Tibial artery (tissue), 4 donors: ENCODE measurements around the gene HTR4.

ENCODE experiments used
- DNase-seq, 2 donors: peaks; one replicate each; pipeline ENCODE4 v3.0.0-alpha.2; 2019
- H3K27ac ChIP-seq, 2 donors: fragments of 200-600 bp; sonication (generic) in 1 of 2; 1 replicate in 1 of 2; 2 replicates in 1 of 2; pipeline ENCODE4 v1.5.1; 2018 to 2019; ENCODE audit warnings: mild to moderate bottlenecking in 1 of 2
- H3K27me3 ChIP-seq, 2 donors: fragments of 200-600 bp; sonication (generic) in 1 of 2; one replicate each; pipeline versions ENCODE4 v1.5.1 to v1.6.0; 2016 to 2019
- H3K36me3 ChIP-seq, 3 donors: fragments of 200-600 bp; sonication (generic) in 2 of 3; one replicate each; pipeline ENCODE4 v1.5.1; 2016 to 2019; ENCODE audit warnings: mild to moderate bottlenecking in 2 of 3
- H3K4me1 ChIP-seq, 4 donors: fragments of 200-600 bp; sonication (generic) in 2 of 4; 1 replicate in 3 of 4; 2 replicates in 1 of 4; pipeline ENCODE4 v1.5.1; 2016 to 2019
- H3K4me3 ChIP-seq, 2 donors: fragments of 200-600 bp; sonication (generic) in 1 of 2; 1 replicate in 1 of 2; 2 replicates in 1 of 2; pipeline ENCODE4 v1.5.1; 2018 to 2019; ENCODE audit warnings: mild to moderate bottlenecking in 2 of 2
- H3K9me3 ChIP-seq, 3 donors: fragments of 200-600 bp; sonication (generic) in 1 of 3; one replicate each; pipeline ENCODE4 v1.5.1; 2016 to 2019
- CTCF ChIP-seq, 2 experiments: fragments of 200-600 bp in 1 of 2; fragments of 450-650 bp in 1 of 2; IDR thresholded peaks; one replicate each; pipeline ENCODE4 v1.5.1; 2017 to 2019; ENCODE audit warnings: antibody characterized with exemption in 2 of 2, mild to moderate bottlenecking in 1 of 2, moderate library complexity in 1 of 2
- intact Hi-C: fragments of 100-400 bp; cut with DNase I; formaldehyde crosslinking; loops from one replicate; pipeline ENCODE4 v1.15.0; 2023; ENCODE audit warnings: low total_unique reads

HTR4 gene

GRCh38 chr5:148606296-148606695 is 48.0 kb downstream of the HTR4 start:
- Histone ChIP-seq H3K27me3 (no peaks in the 10 kb centered on the region), H3K4me1 (no peaks in the 10 kb centered on the region), H3K27ac (no peak overlapping the region), H3K9me3 (no peaks in the 10 kb centered on the region), H3K36me3 (no peaks in the 10 kb centered on the region), H3K4me3 (no peak overlapping the region)
- TF ChIP-seq CTCF (IDR thresholded peaks at IDR 0.05): no peak
- DNase-seq: no peak
- intact Hi-C loops: no loop called here

DNA sequence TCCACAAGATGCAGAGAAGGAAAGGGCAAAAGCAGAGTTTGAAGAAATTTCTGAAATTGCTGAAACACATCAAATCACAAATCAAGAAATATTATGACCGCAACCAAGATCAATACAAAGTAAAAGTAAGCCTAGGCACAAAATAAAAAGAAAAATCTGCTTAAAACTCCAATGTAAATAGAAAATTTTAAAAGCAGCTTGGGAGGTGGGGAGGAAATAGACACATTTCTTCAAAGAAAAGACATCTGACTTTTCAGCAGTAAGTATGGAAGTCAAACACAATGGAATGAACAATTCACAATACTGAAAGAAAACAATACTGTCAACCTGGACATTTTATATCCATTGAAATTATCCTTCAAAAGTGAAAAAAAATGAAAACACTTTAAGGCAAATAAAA is 55.1 kb downstream of the HTR4 start:
- intact Hi-C loops: no loop called here
- Histone ChIP-seq H3K27me3 (no peaks in the 10 kb centered on the region), H3K4me3 (no peak overlapping the region), H3K36me3 (no peaks in the 10 kb centered on the region), H3K9me3 (peaks cover 0 to 5% (median 0%) of the 10 kb centered on the region in 3 donors), H3K4me1 (no peaks in the 10 kb centered on the region), H3K27ac (no peak overlapping the region)
- no peak for DNase-seq
- TF ChIP-seq CTCF (IDR thresholded peaks at IDR 0.05): no peak

GRCh38 chr5:148595697-148596096 is 58.6 kb downstream of the HTR4 start:
- DNase-seq: no peak
- intact Hi-C loops: no loop called here
- Histone ChIP-seq H3K27me3 (no peaks in the 10 kb centered on the region), H3K27ac (no peak overlapping the region), H3K4me1 (no peaks in the 10 kb centered on the region), H3K9me3 (peaks cover 0 to 5% (median 0%) of the 10 kb centered on the region in 3 donors), H3K36me3 (no peaks in the 10 kb centered on the region), H3K4me3 (no peak overlapping the region)
- TF ChIP-seq CTCF (IDR thresholded peaks at IDR 0.05): no peak

- no peak overlapping the region for H3K4me3 ChIP-seq
- H3K27me3 ChIP-seq: no peaks in the 10 kb centered on the region
- intact Hi-C loops: no loop called here
- no peaks in the 10 kb centered on the region for H3K9me3 ChIP-seq
- H3K27ac ChIP-seq: no peak overlapping the region
- no peaks in the 10 kb centered on the region for H3K36me3 ChIP-seq
- no peak for DNase-seq
- no peak for TF ChIP-seq CTCF (IDR thresholded peaks at IDR 0.05)
- H3K4me1 ChIP-seq: no peaks in the 10 kb centered on the region
These were observed 67.5 kb downstream of the HTR4 start for GRCh38 chr5:148586796-148587195.

DNA sequence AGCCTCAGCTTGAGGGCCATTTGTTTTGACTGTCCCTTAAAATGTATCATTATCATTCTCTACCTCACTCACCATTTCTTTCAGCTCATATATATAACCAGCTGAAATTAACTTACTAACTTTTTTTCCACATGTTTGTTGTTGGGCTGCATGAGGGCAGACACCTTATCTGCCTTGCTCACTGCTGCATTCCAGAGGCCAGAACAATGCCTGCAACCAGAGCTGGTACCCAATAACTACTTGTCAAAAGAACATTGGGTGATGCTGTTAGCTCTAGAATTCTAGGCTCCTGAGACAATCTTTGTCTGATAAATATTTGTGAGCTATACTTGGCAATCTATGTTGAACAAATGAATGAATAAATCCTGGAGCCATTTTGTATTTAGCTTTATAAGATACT is 68.3 kb downstream of the HTR4 start:
- Histone ChIP-seq H3K36me3 (no peaks in the 10 kb centered on the region), H3K9me3 (no peaks in the 10 kb centered on the region), H3K4me3 (no peak overlapping the region), H3K4me1 (no peaks in the 10 kb centered on the region), H3K27me3 (no peaks in the 10 kb centered on the region), H3K27ac (no peak overlapping the region)
- no peak for TF ChIP-seq CTCF (IDR thresholded peaks at IDR 0.05)
- intact Hi-C loops: no loop called here
- DNase-seq: no peak

DNA sequence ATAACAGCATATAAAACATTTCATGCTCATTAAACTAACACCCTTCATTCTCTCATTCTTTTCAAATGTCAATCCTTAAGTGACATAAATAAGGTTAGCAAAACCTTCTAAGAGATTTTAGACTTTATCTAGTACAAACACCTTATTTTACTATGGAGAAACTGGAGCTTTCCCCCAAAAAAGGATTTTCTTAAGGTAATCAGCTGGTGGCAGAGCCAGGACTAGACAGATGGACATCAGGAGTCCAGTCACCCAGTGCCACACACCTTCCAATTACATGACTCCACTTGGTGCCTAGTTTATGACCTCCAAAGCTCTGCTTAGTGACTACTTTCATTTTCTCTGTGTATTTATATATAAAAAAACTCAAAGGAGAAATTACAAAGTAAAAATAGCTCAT is 70.2 kb downstream of the HTR4 start:
- H3K4me1 ChIP-seq: no peaks in the 10 kb centered on the region
- DNase-seq: no peak
- no peak overlapping the region for H3K27ac ChIP-seq
- H3K4me3 ChIP-seq: no peak overlapping the region
- H3K36me3 ChIP-seq: no peaks in the 10 kb centered on the region
- H3K9me3 ChIP-seq: no peaks in the 10 kb centered on the region
- intact Hi-C loops: no loop called here
- TF ChIP-seq CTCF (IDR thresholded peaks at IDR 0.05): no peak
- no peaks in the 10 kb centered on the region for H3K27me3 ChIP-seq
